H1 (cell line): ENCODE measurements around the gene GPER1. TPM values are rescaled to one million over a fixed set of nuclear protein-coding genes. Genes with fewer than 3 reads are reported as not detected.

Source experiments
- CTCF ChIA-PET: fragments of 300-600 bp; sonication (Branson Sonifier 250); formaldehyde crosslinking; loops from one replicate; lab custom pipeline; 2021; ENCODE audit not compliant: partially characterized antibody; lab: Charles Lee
- POLR2A ChIA-PET: fragments of 300-600 bp; sonication (Branson Sonifier 250); formaldehyde crosslinking; loops from one replicate; lab custom pipeline; 2021; ENCODE audit warnings: inconsistent platforms; ENCODE audit not compliant: partially characterized antibody; lab: Charles Lee
- DNase-seq, 2 experiments: peaks; one replicate each; pipeline versions ENCODE4 v3.0.0 to v3.0.0-alpha.2; 2010 to 2022; ENCODE audit warnings: low spot score in 2 of 2, low read depth in 1 of 2, mixed read lengths in 1 of 2
- FAIRE-seq: peaks from 2 replicates; lab custom pipeline; 2011; peaks lifted over from hg19 to GRCh38; lab: Jason Lieb, UNC
- H2AFZ ChIP-seq: 2 replicates; pipeline ENCODE4 v1.8.1; 2012; ENCODE audit warnings: low read length, inconsistent platforms
- H2AK5ac ChIP-seq: 2 replicates; pipeline ENCODE4 v1.6.1; 2013; ENCODE audit warnings: low read depth, low read length
- H2BK120ac ChIP-seq: replicated peaks from 2 replicates; pipeline ENCODE3; 2013; ENCODE audit warnings: low read depth, low read length, inconsistent platforms
- H2BK12ac ChIP-seq: 2 replicates; pipeline ENCODE4 v1.6.1; 2013; ENCODE audit warnings: low read depth, low read length
- H2BK15ac ChIP-seq: 2 replicates; pipeline ENCODE4 v1.6.1; 2013; ENCODE audit warnings: low read length
- H2BK20ac ChIP-seq: 2 replicates; pipeline ENCODE4 v1.6.1; 2013; ENCODE audit warnings: low read length
- H2BK5ac ChIP-seq: 2 replicates; pipeline ENCODE4 v1.6.1; 2013; ENCODE audit warnings: low read depth, low read length
- H3K14ac ChIP-seq: 2 replicates; pipeline ENCODE4 v1.6.1; 2013; ENCODE audit warnings: inconsistent platforms; ENCODE audit not compliant: insufficient read length
- H3K18ac ChIP-seq: 2 replicates; pipeline ENCODE4 v1.6.1; 2013; ENCODE audit warnings: low read length; ENCODE audit errors: extremely low read depth
- H3K23ac ChIP-seq: 2 replicates; pipeline ENCODE4 v1.6.1; 2013; ENCODE audit warnings: inconsistent platforms; ENCODE audit not compliant: insufficient read length
- H3K23me2 ChIP-seq: 2 replicates; pipeline ENCODE4 v1.6.1; 2013; ENCODE audit warnings: low read depth, low read length
- H3K27ac ChIP-seq: 2 replicates; pipeline ENCODE4 v1.6.1; 2011; ENCODE audit warnings: low read depth, low read length, inconsistent platforms
- H3K27me3 ChIP-seq, 4 experiments: replicated peaks in 1 of 4; 1 replicate in 1 of 4; 2 replicates in 3 of 4; pipeline versions ENCODE4 v1.6.1 to v1.8.1; 2011 to 2013; ENCODE audit warnings: low read length in 3 of 4, mild to moderate bottlenecking in 3 of 4, inconsistent platforms in 2 of 4, mixed read lengths in 2 of 4, moderate library complexity in 1 of 4; ENCODE audit not compliant: control insufficient read depth in 3 of 4, insufficient read depth in 3 of 4; ENCODE audit errors: extremely low read depth in 1 of 4
- H3K36me3 ChIP-seq, 4 experiments: 2 replicates each; pipeline versions ENCODE4 v1.6.1 to v1.8.1; 2011 to 2013; ENCODE audit warnings: mild to moderate bottlenecking in 4 of 4, low read length in 3 of 4, moderate library complexity in 2 of 4, control low read depth in 1 of 4, inconsistent platforms in 1 of 4; ENCODE audit not compliant: insufficient read depth in 4 of 4, control insufficient read depth in 2 of 4
- H3K4ac ChIP-seq: replicated peaks from 2 replicates; pipeline ENCODE3; 2013; ENCODE audit warnings: low read length, low read depth, mixed read lengths, inconsistent platforms; ENCODE audit not compliant: insufficient read length
- H3K4me1 ChIP-seq, 4 experiments: replicated peaks in 1 of 4; 1 replicate in 1 of 4; 2 replicates in 3 of 4; pipeline versions ENCODE4 v1.6.1 to v1.8.1; 2011 to 2013; ENCODE audit warnings: low read length in 3 of 4, inconsistent platforms in 2 of 4, mixed read lengths in 1 of 4; ENCODE audit not compliant: insufficient read depth in 4 of 4, control insufficient read depth in 3 of 4
- H3K4me2 ChIP-seq, 2 experiments: 2 replicates each; pipeline versions ENCODE4 v1.6.1 to v1.8.1; 2011 to 2013; ENCODE audit warnings: low read depth in 2 of 2, low read length in 2 of 2, control low read depth in 1 of 2, inconsistent platforms in 1 of 2, mild to moderate bottlenecking in 1 of 2; ENCODE audit not compliant: insufficient read depth in 1 of 2
- H3K4me3 ChIP-seq, 4 experiments: fragments of 200-600, 300-600 bp in 1 of 4; sonication (generic), shearing (Covaris generic), sonication (Bioruptor Twin) in 1 of 4; 2 replicates each; pipeline versions ENCODE4 v1.5.1 to v1.8.1; 2011 to 2016; ENCODE audit warnings: low read length in 4 of 4, low read depth in 3 of 4, control low read depth in 2 of 4, inconsistent platforms in 2 of 4, mild to moderate bottlenecking in 2 of 4, mixed read lengths in 1 of 4, moderate library complexity in 1 of 4; ENCODE audit not compliant: insufficient read depth in 2 of 4; ENCODE audit errors: extremely low read depth in 1 of 4
- H3K56ac ChIP-seq: replicated peaks from 2 replicates; pipeline ENCODE3; 2013; ENCODE audit warnings: low read depth, mild to moderate bottlenecking, mixed read lengths, low read length, inconsistent platforms; ENCODE audit not compliant: insufficient read length
- H3K79me1 ChIP-seq: 2 replicates; pipeline ENCODE4 v1.6.1; 2013; ENCODE audit warnings: low read depth, low read length, control low read depth
- H3K79me2 ChIP-seq, 2 experiments: 2 replicates each; pipeline versions ENCODE4 v1.6.1 to v1.8.1; 2012 to 2013; ENCODE audit warnings: low read length in 2 of 2, mild to moderate bottlenecking in 2 of 2, inconsistent platforms in 1 of 2; ENCODE audit not compliant: insufficient read depth in 2 of 2, control insufficient read depth in 1 of 2
- H3K9ac ChIP-seq, 4 experiments: replicated peaks in 1 of 4; 1 replicate in 1 of 4; 2 replicates in 3 of 4; pipeline versions ENCODE4 v1.6.1 to v1.8.1; 2011 to 2013; ENCODE audit warnings: low read depth in 3 of 4, low read length in 3 of 4, control low read depth in 2 of 4, mild to moderate bottlenecking in 2 of 4, moderate library complexity in 2 of 4, inconsistent platforms in 1 of 4; ENCODE audit errors: extremely low read depth in 1 of 4
- H3K9me3 ChIP-seq, 2 experiments: 2 replicates each; pipeline versions ENCODE4 v1.6.1 to v1.8.1; 2012 to 2013; ENCODE audit warnings: mild to moderate bottlenecking in 2 of 2, moderate library complexity in 2 of 2, control low read depth in 1 of 2, inconsistent platforms in 1 of 2, low read depth in 1 of 2, low read length in 1 of 2, mixed read lengths in 1 of 2; ENCODE audit not compliant: insufficient read depth in 2 of 2
- H4K20me1 ChIP-seq, 2 experiments: replicated peaks in 1 of 2; 2 replicates each; pipeline versions ENCODE3 to v1.8.1; 2011 to 2013; ENCODE audit warnings: inconsistent platforms in 2 of 2, low read length in 2 of 2, mild to moderate bottlenecking in 1 of 2; ENCODE audit not compliant: insufficient read depth in 2 of 2, control insufficient read depth in 1 of 2
- H4K5ac ChIP-seq: 2 replicates; pipeline ENCODE4 v1.6.1; 2013; ENCODE audit warnings: low read length, low read depth, mixed read lengths, inconsistent platforms; ENCODE audit not compliant: insufficient read length
- H4K8ac ChIP-seq: 2 replicates; pipeline ENCODE4 v1.8.0; 2013; ENCODE audit warnings: mild to moderate bottlenecking, moderate library complexity, low read length, inconsistent platforms; ENCODE audit not compliant: insufficient read depth; ENCODE audit errors: extremely low read depth
- H4K91ac ChIP-seq: replicated peaks from 2 replicates; pipeline ENCODE3; 2013; ENCODE audit warnings: low read length, mixed read lengths, inconsistent platforms; ENCODE audit not compliant: insufficient read length
- CEBPB ChIP-seq: IDR thresholded peaks from 2 replicates; pipeline ENCODE4 v1.6.1; 2012; ENCODE audit warnings: low read depth, low read length
- CHD2 ChIP-seq: IDR thresholded peaks from 2 replicates; pipeline ENCODE4 v1.6.1; 2012; ENCODE audit warnings: low read length, improper control_type of control experiment
- MAFK ChIP-seq: IDR thresholded peaks from 2 replicates; pipeline ENCODE4 v1.6.1; 2012; ENCODE audit warnings: low read depth, mild to moderate bottlenecking, improper control_type of control experiment, low read length
- NRF1 ChIP-seq: IDR thresholded peaks from 2 replicates; pipeline ENCODE4 v1.6.1; 2011; ENCODE audit warnings: mild to moderate bottlenecking, low read depth, low read length, improper control_type of control experiment
- RXRA ChIP-seq: IDR thresholded peaks from 2 replicates; pipeline ENCODE4 v1.6.1; 2011; ENCODE audit warnings: low read depth, mild to moderate bottlenecking, low read length, moderate library complexity; ENCODE audit not compliant: insufficient read depth
- TCF12 ChIP-seq: IDR thresholded peaks from 2 replicates; pipeline ENCODE4 v1.6.1; 2011; ENCODE audit warnings: low read depth, mild to moderate bottlenecking, low read length
- TEAD4 ChIP-seq: IDR thresholded peaks from 2 replicates; pipeline ENCODE4 v1.6.1; 2012; ENCODE audit warnings: low read depth, low read length, inconsistent platforms, mixed read lengths
- USF2 ChIP-seq: IDR thresholded peaks from 2 replicates; pipeline ENCODE4 v1.6.1; 2011; ENCODE audit warnings: low read length, improper control_type of control experiment
- ZNF274 ChIP-seq: IDR thresholded peaks from 2 replicates; pipeline ENCODE4 v1.7.0; 2012; ENCODE audit warnings: low read length, borderline replicate concordance; ENCODE audit errors: extremely low read depth
- WGBS, 2 experiments: shearing (Covaris generic) in 1 of 2; methylation state at CpG; one replicate each; pipeline versions ENCODE4 v1.1.6 to v1.1.7; 2013 to 2015; ENCODE audit warnings: low lambda C conversion rate in 2 of 2, mixed read lengths in 2 of 2, inconsistent platforms in 1 of 2, low coverage in 1 of 2, missing lambda C conversion rate in 1 of 2; ENCODE audit not compliant: insufficient replicate concordance in 2 of 2, insufficient coverage in 1 of 2, insufficient read length in 1 of 2; ENCODE audit errors: extremely low coverage in 1 of 2, missing lambda C conversion rate in 1 of 2; 5-methylcytosine and 5-hydroxymethylcytosine counted together
- polyA plus RNA-seq, 7 experiments: library from polyadenylated mRNA; depleted of rRNA in 3 of 7; stranded (reverse) in 5 of 7; unstranded in 2 of 7; fragments of >200 nt in 5 of 7; fragments of 200-250 nt in 2 of 7; gene quantifications; 1 replicate in 5 of 7; 2 replicates in 1 of 7; 4 replicates in 1 of 7; pipeline versions ENCODE4 v1.2.1 to v1.2.3, GENCODE V29; 2011 to 2013; ENCODE audit warnings: missing spikeins in 2 of 7, mixed read lengths in 2 of 7
- total RNA-seq: library from RNA; stranded (reverse); fragmentation: NEBNext Ultra II Directional; extraction: Animal tissue kit (Norgen Biotek cat#: 25700); gene quantifications from 2 replicates; pipeline ENCODE4 v1.2.1, GENCODE V29; 2021

GPER1 gene
- total and polyA plus RNA-seq, 2 of the 8 experiments (the other 6 are each of a cell fraction or from before 2014, with no cell fraction given) = 0.24 to 0.47 TPM

GRCh38 chr7:1103009-1103788 lies 15.3 kb downstream of the GPER1 start:
- TF ChIP-seq CHD2 (no peak), CEBPB (no peak), TEAD4 (no peak), RXRA (no peak), MAFK (no peak), ZNF274 (no peak), NRF1 (no peak), USF2 (no peak), TCF12 (no peak)

More at GRCh38 chr7:1103009-1103788, 15.3 kb downstream of the GPER1 start:
- no peak overlapping the region for H4K8ac ChIP-seq
- no peak overlapping the region for H3K56ac ChIP-seq
- H3K79me1 ChIP-seq = peaks cover 28% of the 10 kb centered on the region
- no peak overlapping the region for H3K14ac ChIP-seq
- ChIA-PET POLR2A (interaction anchor here (0.5 kb wide), 1 partner anchor 17 kb away, joined by 4 read pairs; no protein-coding TSS in a partner anchor), CTCF (interaction anchor here (1.0 to 2.7 kb wide), 8 partner anchors 9 to 110 kb away, joined by 3 to 12 read pairs (median 4); partner anchors contain the start of gene GPER1)
- H3K23ac ChIP-seq = no peak overlapping the region
- no peaks in the 10 kb centered on the region for H3K4me1 ChIP-seq
- no peaks in the 10 kb centered on the region for H3K9me3 ChIP-seq
- FAIRE-seq = no peak
- 92% methylated on average over 30 of the region's 34 CpGs; no CpG with 5 or more reads in 1 of the 2 experiments for WGBS, 2 experiments
- no peak overlapping the region for H2BK15ac ChIP-seq
- no peak overlapping the region for H4K91ac ChIP-seq
- H4K20me1 ChIP-seq = peaks cover 0 to 22% of the 10 kb centered on the region in 2 experiments
- H2BK20ac ChIP-seq = no peak overlapping the region
- peaks cover 0 to 17% of the 10 kb centered on the region in 2 experiments; a peak in 1 of 4 replicates for H3K79me2 ChIP-seq
- no peak overlapping the region for H2BK5ac ChIP-seq
- no peak overlapping the region for H3K4ac ChIP-seq
- H3K27me3 ChIP-seq = no peaks in the 10 kb centered on the region
- H3K36me3 ChIP-seq = no peaks in the 10 kb centered on the region; a peak in 1 of 8 replicates
- H3K4me3 ChIP-seq = no peak overlapping the region
- H2BK120ac ChIP-seq = no peak overlapping the region
- no peaks in the 10 kb centered on the region for H3K23me2 ChIP-seq
- H2AFZ ChIP-seq = no peak overlapping the region
- no peak overlapping the region for H3K9ac ChIP-seq
- H3K4me2 ChIP-seq = no peak overlapping the region
- no peak overlapping the region for H2BK12ac ChIP-seq
- no peak overlapping the region for H2AK5ac ChIP-seq
- H3K18ac ChIP-seq = no peak overlapping the region
- H4K5ac ChIP-seq = no peak overlapping the region
- no peak for DNase-seq
- no peak overlapping the region for H3K27ac ChIP-seq
